Lung microvascular endothelial cell (primary cell): Measurements from ENCODE around the gene DDX3X. TPM values are rescaled to one million over a fixed set of nuclear protein-coding genes. Genes with fewer than 3 reads are reported as not detected.
"Not testable (repeated sequence)": the region's sequence is repeated elsewhere in the genome, so short reads cannot be mapped to it uniquely, and the experiment has no call there.

Experiments used
- DNase-seq, 2 donors: peaks; one replicate each; pipeline versions ENCODE4 v3.0.0 to v3.0.0-alpha.2; 2010; ENCODE audit warnings: low read depth in 2 of 2
- total RNA-seq: library from RNA; depleted of rRNA; stranded (reverse); fragments of >200 nt; gene quantifications from 2 replicates; pipeline ENCODE4 v1.2.1, GENCODE V29; 2014

Gene DDX3X
- total RNA-seq, 1 donor from 2014 or later: 239 TPM

DNA sequence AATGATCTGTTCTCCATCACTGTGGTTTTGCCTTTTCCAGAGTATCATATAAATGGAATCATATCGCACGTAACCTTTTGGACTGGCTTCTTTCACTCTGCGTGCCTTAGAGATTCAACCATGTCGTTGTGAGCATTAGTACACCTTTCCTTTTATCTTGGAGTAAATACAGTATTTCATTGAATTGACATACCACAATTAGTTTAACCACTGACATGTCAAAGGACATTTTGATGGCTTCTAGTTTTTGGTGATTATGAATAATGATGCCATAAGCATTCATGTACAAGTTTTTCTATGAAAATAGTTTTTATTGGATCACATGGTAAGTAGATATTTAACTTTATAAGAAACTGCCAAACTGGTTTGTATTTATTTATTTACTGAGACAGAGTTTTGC lies 35.2 kb downstream of the DDX3X start:
- DNase-seq: no peak

DNA sequence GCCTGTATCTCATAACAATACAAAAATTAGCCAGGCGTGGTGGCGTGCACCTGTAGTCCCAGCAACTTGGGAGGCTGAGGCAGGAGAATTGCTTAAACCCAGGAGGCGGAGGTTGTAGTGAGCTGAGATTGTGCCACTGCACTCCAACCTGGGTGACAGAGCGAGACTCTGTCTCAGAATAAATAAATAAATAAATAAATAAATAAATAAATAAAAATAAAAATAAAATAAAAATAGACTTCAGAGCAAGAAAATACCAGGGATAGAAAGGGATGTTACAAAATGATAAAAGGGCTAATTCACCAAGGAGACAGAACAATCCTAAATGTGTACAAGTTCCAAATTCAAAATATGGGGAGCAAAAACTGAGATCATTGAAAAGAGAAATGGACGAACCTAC lies 37.6 kb downstream of the DDX3X start:
- DNase-seq: not testable (repeated sequence)

DNA sequence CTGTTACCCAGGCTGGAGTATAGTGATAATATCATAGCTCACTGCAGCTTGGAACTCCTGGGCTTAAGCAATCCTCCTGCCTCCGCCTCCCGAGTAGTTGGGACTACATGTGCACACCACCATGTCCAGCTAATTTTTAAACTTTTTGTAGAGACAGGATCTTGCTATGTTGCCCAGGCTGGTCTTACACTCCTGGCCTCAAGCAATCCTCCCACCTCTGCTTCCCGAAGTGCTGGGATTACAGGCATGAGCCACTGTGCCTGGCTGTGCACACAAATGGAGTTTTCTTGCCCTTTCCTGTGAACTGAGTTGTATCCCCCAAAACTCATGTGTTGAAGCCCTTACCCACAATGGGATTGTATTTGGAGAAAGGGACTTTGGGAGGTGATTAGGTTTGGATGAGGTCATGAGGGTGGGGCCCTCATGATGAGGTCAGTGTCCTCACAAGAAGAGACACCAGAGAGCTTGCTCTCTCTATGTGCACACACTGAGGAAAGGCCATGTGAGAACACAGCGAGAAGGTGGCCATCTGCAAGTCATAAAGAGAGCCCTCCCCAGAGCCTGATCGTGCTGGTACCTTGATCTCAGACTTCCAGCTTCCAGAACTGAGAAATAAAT lies 40.1 kb downstream of the DDX3X start:
- no peak for DNase-seq

DNA sequence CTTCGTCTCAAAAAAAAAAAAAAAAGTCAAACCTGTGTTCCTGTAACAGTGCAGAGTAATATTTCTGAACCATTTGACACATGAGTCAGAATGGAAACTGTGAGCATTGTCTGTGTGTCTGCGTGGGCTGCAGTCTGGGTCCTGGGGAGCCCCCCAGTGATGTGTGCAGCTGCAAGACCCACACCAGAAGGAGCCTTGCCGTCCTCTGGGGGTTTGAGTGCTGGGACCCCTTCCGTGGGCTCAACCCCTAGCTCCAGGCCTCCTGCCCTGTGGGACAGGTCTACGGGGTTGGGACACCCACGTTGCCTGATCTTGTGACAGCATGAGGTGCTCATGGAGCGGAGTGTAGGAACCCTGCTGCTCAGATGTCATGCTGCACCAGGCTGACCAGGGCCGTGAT lies 43.7 kb downstream of the DDX3X start:
- no peak for DNase-seq

DNA sequence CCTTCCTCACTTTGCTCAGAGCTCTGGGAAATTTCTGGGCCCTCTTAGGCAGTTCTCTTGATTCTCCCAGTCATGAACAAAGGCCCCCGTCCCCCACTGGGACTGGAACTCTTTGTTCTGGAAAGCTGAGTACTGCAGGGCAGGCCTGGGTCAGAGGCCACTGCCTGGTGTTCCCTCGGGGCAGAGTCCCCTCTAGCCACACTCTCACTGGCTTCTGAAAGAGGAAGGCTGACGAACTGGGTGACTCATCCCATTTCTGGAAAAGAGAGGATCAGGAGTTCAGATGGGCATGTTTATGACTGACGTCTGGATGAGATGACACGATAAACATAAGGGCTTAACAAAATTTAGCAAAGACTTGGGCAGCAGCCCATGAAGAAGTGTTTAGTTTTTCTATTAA lies 47.7 kb downstream of the DDX3X start:
- peak; percentile 57 to 87 for DNase-seq

DNA sequence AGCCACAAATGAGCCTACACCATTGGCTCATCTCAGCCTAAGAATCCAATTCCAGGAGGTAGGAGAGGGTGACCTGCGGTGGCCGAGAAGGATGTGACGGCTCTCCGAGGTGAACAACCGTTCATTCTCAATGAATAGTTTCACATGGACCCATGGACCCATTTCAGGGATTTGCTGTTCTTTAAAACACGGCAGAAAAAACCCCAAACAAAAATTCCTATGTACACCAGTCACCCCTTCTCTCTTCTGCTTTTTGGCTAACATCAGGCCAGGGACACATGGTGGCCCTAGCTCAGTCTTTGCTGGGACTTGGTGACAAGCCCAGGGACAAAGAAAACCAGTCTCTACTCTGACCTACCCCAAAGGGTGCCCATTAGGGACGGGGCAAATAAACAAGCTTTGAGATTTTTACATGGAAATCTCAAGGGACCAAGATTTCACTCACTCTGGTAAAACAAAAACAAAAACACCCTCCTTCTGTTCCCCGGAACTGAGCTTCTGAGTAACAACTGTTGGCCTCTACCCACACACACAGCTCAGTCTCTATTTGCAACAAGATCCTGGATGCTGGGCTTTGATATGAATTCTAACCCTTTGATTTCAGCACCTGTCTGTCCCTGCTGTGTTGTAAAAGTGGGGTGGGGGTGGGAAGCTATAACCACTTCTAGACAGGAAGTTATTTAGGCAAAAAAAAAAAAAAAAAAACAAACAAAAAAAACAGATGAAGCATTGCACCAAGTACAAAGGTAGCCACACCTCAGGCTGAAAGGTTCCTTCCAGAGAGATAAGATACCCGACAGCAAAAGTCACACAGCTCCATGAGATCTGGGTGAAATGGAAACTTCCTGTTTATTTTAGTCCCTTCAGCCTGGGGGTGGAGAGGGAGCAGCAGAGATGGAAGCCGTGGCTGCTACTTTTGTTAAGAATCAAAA lies 49.0 kb downstream of the DDX3X start:
- DNase-seq: peak in 1 of 2 donors; percentile 26

DNA sequence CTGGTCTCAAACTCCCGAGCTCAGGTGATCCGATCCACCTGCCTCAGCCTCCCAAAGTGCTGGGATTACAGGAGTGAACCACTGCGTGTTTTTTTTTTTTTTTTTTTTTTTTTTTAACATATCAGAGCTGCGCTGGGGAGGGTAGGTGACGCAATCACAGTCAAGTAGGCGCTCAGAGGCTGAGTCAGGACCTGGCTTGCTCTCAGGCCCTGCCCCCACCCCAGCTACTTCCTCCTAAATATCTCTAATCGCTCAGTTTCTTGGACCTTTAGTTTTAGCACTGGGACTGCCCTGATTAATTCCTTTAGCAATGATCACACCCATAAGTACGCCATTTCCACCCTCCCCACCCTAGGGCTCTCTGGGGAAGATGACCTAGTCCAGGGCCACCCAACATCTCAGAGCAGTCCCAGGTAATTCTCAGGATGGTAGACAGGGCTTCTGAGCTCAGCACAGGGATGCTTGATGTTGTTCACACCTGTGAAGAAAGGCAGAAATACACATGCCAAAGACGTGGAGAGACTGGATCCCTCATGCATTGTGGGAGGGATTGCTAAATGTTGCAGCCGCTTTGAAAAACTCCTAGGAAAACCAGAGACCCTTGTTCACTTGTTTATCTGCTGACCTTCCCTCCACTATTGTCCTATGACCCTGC lies 50.2 kb downstream of the DDX3X start:
- peak; percentile 6 to 82 for DNase-seq

DNA sequence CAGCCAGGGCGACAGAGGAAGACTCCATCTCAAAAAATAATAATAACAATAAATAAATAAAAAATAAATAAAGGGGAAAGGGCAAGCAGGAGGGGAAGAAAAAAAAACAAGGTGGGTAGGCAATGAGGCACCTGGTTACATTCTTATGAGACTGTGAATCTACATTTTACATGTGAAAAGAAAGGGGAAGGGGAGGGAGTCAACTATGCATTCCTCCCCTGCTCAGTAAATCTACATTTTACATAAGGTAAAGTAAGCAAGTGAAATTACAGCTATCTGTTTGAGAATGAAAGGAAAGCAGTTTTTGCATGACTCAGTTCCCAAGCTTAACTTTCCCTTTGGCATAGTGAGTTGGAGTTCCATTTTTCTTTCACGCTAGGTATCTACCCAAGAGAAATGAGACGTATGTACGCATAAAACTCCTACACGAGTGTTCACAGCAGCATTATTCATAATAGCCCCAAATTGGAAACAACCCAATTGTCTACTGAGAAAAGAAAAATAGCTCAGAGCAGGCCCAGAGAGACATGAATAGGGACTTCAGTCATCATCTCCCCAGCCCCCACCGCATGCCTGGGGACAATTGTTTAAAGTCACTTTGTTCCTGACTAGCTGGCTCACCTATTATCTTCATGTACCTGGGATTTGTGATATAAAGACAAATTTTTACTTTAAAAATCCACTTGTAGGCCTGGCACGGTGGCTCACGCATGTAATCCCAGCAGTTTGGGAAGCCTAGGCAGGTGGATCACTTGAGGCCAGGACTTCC lies 52.4 kb downstream of the DDX3X start:
- DNase-seq: no peak

DNA sequence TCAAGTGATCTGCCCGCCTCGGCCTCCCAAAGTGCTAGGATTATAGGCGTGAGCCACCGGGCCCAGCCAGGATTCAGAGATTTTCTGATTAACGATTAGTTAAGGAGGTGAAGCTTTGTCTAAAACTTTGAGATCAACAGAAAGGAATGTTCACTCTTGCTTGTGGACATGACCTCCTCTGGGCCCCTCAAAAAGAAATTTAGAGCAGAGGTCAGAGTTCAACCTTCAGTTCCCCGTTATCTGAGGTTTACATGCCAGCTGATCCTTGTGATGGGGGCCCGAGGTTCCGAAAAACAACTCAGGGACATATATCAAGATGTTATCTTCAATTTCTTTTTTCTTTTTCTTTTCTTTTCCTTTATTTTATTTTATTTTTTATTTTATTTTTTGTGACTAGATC lies 54.6 kb downstream of the DDX3X start:
- no peak for DNase-seq

DNA sequence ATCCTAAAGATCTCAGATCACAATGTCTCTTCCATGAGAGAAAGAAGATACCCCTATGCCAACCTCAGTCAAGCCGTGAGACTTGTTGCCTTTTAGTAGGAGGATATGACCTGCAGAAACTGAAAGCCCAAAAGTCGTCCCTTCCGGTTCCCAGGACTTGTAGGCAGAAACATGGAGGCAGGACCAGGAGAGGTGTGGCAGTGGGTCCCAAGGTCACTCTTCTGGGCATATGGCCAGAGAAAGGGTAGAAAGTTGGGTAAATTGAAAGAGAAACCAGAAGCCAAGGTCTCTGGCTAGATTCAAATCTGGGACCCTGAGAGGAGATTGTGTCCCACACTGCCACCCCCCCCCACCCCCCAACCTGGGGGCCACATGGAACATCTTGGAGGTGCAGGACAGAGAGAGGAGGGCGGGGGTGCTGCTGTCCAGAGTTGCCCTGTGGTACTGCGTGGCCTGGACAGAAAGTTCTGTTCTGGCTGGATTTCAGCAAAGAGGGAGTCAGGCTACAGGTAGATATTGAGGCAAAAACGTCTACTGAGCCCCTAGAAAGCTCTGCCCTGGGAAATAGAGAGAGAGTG lies 55.4 kb downstream of the DDX3X start:
- DNase-seq: no peak

DNA sequence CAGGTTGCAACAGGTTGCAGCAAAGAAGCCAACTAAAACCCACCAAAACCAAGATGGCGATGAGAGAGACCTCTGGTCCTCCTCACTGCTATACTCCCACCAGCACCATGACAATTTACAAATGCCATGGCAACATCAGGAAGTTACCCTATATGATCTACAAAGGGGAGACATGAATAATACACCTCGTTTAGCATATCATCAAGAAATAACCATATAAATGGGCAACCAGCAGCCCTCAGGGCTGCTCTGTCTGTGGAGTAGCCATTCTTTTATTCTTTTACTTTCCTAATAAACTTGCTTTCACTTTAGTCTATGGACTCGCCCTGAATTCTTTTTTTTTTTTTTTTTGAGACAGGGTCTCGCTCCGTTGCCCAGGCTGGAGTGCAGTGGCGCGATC lies 56.6 kb downstream of the DDX3X start:
- not testable (repeated sequence) for DNase-seq

DNA sequence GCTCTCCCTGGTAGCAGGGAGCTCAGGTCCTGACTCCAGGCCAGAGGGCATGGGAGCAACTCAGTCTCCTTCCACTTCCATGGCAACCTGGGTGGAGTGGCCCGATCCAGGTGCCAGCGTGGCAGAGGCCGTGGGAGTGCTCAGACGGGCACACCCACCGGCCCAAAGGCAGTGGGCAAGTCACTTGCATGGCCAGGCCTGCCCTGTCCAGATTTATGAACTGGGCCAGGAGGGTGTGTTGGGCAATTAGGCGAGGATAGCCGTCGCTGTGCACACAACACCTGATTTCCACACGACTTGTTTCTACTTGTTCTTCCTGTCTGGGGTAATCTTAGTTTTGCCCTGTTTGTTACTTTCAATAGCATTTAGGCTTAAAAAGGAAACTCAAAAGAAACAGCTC lies 57.6 kb downstream of the DDX3X start:
- no peak for DNase-seq

DNA sequence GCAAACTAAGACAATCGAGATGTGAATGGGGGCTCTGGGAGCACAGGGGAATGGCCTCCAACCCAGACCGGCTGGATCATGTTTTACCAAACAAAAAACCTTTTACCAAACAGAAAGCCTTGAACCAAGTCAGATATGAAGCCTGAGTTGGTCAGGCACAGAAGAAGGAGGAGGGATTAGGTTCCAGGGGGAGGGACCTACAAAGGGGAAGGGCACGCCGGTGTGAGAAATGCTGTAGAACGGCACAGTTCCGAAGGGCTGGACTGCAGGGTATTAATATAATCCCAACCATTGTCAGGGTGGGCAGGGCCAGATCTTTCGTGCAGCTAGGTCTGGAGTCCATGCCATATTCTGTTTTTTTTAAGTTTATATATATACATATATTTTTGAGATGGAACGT lies 60.3 kb downstream of the DDX3X start:
- DNase-seq: no peak

DNA sequence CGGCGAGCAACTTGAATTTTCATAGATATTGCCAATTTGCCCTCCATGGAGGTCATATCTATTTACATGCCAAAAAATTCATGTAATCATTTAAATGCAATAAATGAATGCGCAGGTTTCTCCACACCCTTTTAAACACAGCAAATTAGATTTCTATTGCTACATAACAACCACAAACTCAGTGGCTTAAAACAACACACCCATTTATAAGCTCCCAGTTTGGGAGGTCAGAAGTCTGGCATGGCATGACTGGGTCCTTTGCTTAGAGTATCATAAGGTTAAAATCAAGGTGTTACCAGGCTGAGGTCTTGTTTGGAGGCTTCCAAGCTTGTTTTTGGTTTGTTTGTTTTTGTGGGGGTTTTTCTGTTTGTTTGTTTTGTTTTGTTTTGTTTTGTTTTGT lies 63.3 kb downstream of the DDX3X start:
- DNase-seq: no peak

DNA sequence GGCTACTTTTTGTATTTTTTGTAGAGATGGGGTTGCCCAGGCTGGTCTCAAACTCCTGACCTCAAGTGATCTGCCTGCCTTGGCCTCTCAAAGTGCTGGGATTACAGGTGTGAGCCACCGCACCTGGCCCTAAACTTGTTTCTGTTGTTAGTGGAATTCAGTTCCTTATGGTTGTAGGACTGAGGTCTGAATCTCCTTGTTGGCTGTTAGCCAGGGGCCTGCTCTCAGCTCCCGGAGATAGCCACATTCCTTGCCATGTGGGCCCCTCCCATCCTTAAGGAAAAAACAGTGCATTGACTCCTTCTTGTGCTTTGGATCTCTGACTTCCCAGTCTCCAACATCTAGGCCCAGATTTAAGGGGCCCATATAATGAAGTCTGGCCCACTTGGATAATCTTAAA lies 63.8 kb downstream of the DDX3X start:
- DNase-seq: no peak

DNA sequence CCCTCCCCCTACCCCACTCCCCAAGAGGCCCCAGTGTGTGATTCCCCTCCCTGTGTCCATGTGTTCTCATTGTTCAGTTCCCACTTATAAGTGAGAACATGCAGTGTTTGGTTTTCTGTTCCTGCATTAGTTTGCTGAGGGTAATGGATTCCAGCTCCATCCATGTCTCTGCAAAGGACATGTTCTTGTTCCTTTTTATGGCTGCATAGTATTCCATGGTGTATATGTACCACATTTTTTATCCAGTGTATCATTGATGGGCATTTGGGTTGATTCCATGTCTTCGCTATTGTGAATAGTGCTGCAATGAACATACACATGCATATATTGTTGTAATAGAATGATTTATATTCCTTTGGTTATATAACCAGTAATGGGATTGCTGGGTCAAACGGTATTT lies 68.6 kb downstream of the DDX3X start:
- DNase-seq: not testable (repeated sequence)

DNA sequence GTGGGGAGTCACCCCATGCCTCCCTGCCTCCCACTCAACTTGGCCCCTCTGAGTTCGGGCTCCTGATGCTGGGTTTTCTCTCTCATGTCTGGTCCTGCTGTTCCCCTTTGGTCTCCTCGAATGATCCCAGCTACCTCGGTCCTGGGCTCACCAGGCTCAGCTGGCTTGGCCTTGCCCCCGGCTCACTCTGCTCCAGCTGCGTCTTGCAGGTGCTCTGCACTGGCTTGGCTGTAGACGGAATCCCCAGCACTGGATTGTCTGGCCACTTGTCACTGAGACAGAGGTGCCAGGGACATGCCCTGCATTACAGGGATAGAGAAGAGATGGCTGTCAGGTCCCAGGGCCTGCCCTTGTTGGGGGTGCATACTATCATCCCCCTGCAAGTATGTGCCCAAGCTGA lies 71.6 kb downstream of the DDX3X start:
- DNase-seq: no peak

DNA sequence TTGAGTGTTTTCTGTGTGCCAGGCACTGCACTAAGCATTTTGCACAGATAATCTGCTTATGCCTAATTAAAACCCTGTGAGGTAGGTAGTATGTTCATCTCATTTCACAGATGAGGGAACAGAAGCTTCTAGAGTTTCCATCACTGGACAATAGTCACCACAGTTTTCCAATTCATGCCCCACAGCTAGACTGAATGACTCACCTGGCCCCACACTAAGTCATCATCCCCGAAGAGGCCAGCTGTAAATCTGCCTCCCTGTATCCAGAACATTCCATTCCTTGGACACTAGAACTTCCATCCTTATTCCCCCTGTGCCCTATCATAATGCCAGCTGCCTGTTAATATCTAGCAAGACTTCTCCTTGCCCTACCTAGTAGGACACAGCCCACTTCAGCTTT lies 72.2 kb downstream of the DDX3X start:
- DNase-seq: no peak

DNA sequence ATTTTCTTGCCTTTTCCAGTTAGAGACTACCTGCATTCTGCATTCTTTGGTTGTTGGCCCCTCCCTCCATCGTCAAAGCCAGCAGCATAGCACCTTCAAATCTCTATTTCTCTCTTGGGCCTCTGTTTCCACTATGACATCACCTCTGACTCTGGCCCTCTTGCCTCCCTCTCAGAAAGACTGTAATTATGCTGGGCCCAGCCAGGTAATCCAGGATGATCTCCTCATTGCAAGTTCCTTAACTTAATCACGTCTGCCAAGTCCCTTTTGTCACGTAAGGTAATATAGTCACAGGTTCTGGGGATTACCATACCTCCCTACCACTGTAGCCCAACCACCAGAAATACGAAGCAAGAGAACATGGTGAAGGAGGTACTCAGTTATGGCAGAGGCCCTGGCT lies 73.9 kb downstream of the DDX3X start:
- no peak for DNase-seq

DNA sequence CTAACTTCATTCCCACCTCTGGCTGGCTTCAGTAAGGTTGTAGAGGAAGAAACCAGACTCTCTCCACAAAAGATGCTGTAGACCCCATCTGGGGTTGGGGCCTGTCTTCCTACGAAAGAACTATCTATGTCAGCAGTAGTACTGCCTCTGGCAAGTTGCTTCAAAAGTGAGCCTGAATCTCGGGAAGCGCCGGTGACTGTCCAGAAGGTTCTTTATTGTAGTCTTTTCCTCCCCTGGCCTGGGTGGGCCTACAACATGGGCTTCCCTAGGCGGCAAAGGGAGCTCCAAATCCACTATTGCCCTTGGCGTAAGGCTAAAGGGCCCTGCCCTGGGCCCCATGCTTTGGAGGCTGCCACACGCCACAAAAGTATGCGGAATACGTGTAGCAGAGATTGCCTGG lies 74.6 kb downstream of the DDX3X start:
- no peak for DNase-seq

DNA sequence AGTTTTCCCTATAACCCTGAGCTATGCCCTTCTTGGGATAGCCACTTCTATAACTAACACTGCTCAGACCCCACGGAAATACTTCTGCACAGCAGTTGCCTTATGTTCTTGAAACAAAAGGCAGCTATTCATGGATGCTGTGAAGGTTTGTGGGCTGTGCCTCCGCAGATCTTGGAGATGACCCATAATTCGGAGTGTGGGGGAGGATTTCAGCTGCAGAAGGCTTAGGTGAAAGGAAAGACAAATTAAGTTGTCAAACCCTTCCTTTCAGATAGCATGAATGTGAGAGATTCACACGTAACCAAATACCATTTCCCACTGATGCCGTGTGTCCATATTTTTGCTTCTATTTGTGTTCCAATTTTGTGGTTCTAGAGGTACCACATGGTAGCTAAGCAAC lies 75.0 kb downstream of the DDX3X start:
- DNase-seq: no peak
